Liver (tissue), 3 donors: Measurements from ENCODE around the gene ESD.

Source experiments
- CTCF ChIP-seq: fragments of 150-350 bp; IDR thresholded peaks from 2 replicates; pipeline ENCODE4 v1.5.1; 2017; ENCODE audit warnings: improper control_type of control experiment, low read depth, low read length; ENCODE audit not compliant: missing input control
- EGR1 ChIP-seq, 2 donors: IDR thresholded peaks; 2 replicates each; pipeline ENCODE4 v1.6.1; 2016 to 2018; ENCODE audit warnings: antibody characterized with exemption in 2 of 2, low read depth in 2 of 2
- FOXA2 ChIP-seq: IDR thresholded peaks from 2 replicates; pipeline ENCODE4 v1.6.1; 2016; ENCODE audit warnings: antibody characterized with exemption
- JUND ChIP-seq, 2 donors: IDR thresholded peaks; 2 replicates each; pipeline ENCODE4 v1.6.1; 2016; ENCODE audit warnings: antibody characterized with exemption in 2 of 2
- SP1 ChIP-seq: IDR thresholded peaks from 2 replicates; pipeline ENCODE4 v1.6.1; 2018; ENCODE audit warnings: antibody characterized with exemption, mild to moderate bottlenecking
- donor health status: healthy.
- donor health status: healthy.

- no peak for TF ChIP-seq SP1
- no peak for TF ChIP-seq JUND (IDR thresholded peaks at IDR 0.05)
- no peak for TF ChIP-seq EGR1 (IDR thresholded peaks at IDR 0.05; ENCODE audit: low read depth in 2 of 2)
- no peak for TF ChIP-seq CTCF
- TF ChIP-seq FOXA2: no peak
Measured at GRCh38 chr13:46803586-46803985, 6.6 kb upstream of the ESD start.
